Keratinocyte (primary cell): Measurements from ENCODE around the gene PLCD1.

Source experiments
- EZH2 ChIP-seq: IDR thresholded peaks from one replicate; pipeline ENCODE4 v1.6.1; 2012; ENCODE audit warnings: inconsistent platforms, mild to moderate bottlenecking, low read length, moderate library complexity
- TF ChIP-seq, protein P1 (sequence below), 3 experiments: IDR thresholded peaks in 1 of 3; conservative IDR thresholded peaks in 1 of 3; optimal IDR thresholded peaks in 1 of 3; 2 replicates in 2 of 3; 3 replicates in 1 of 3; pipeline versions ENCODE3 to v1.5.1; 2011; ENCODE audit warnings: low read length in 3 of 3, mild to moderate bottlenecking in 3 of 3, moderate library complexity in 2 of 3, control low read depth in 1 of 3, inconsistent platforms in 1 of 3; ENCODE audit not compliant: insufficient read depth in 2 of 3; ENCODE audit errors: extremely low read depth in 1 of 3

DNA sequence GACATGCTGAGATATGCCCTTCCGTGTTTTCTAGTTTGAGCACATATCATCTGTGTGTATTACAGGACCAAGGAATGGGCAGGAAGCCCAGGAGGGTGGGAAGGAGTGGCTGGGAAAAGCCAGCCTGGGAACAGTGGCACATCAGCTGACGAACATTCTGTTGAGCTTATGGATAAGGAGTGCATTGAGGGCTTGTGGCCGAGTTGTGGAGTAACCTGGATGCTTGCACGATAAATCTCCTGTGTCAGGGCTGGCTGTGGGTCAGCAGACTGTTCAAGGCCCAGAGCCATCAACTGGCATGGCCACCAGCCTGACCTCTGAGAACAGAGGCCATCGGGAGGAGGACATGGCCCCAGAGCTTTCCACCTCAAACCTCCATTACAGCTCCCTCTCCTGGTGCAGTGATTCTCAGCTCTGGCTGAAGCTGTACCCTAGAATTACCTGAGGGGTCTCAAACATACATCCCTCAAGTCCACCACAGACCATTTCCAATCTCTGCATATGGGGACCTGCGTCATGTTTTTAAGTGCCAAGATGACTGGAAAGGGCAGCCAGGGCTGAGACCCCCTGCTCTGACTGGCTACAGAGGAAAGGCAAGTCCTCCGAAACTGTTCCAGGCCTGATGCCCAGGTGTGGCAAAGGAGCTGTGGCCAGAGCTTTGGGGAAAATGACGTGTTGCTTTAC is 43.7 kb downstream of the PLCD1 start:
- TF ChIP-seq, protein P1, sequence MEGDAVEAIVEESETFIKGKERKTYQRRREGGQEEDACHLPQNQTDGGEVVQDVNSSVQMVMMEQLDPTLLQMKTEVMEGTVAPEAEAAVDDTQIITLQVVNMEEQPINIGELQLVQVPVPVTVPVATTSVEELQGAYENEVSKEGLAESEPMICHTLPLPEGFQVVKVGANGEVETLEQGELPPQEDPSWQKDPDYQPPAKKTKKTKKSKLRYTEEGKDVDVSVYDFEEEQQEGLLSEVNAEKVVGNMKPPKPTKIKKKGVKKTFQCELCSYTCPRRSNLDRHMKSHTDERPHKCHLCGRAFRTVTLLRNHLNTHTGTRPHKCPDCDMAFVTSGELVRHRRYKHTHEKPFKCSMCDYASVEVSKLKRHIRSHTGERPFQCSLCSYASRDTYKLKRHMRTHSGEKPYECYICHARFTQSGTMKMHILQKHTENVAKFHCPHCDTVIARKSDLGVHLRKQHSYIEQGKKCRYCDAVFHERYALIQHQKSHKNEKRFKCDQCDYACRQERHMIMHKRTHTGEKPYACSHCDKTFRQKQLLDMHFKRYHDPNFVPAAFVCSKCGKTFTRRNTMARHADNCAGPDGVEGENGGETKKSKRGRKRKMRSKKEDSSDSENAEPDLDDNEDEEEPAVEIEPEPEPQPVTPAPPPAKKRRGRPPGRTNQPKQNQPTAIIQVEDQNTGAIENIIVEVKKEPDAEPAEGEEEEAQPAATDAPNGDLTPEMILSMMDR (optimal IDR thresholded peaks at IDR 0.05 in 1 of 3, IDR thresholded peaks at IDR 0.05 in 1 of 3, conservative IDR thresholded peaks at IDR 0.05 in 1 of 3; ENCODE audit: extremely low read depth in 1 of 3, insufficient read depth in 2 of 3, low read length in 3 of 3): no peak
- TF ChIP-seq EZH2: no peak
